ENCODE data around the gene LSM10. TPM values are rescaled to one million over a fixed set of nuclear protein-coding genes. Genes with fewer than 3 reads are reported as not detected.

LSM10 gene
- total and polyA plus RNA-seq, 9 of the 15 experiments (the other 6 are each of a cell fraction or from before 2014, with no cell fraction given), result 13.2 to 146 (median 68.9) TPM

- TF ChIP-seq ATF6 (CRISPR knock-in tag; IDR thresholded peaks at IDR 0.05), result no peak
- TF ChIP-seq ZNF41 (CRISPR knock-in tag; conservative IDR thresholded peaks at IDR 0.05), result no peak
- TF ChIP-seq ZNF3 (CRISPR knock-in tag; IDR thresholded peaks at IDR 0.05), result no peak
- no peak for TF ChIP-seq ZNF121 (CRISPR knock-in tag; conservative IDR thresholded peaks at IDR 0.05)
- TF ChIP-seq POU5F1 (IDR thresholded peaks at IDR 0.05; ENCODE audit: borderline replicate concordance, low read depth, low read length, partially characterized antibody), result peak; percentile 88
- no peak for TF ChIP-seq THRB (CRISPR knock-in tag; conservative IDR thresholded peaks at IDR 0.05)
- no peak for TF ChIP-seq MCM2 (IDR thresholded peaks at IDR 0.05; ENCODE audit: low read depth)
- TF ChIP-seq PTBP1 (IDR thresholded peaks at IDR 0.05; ENCODE audit: low read depth, low read length), result no peak
- no peak for TF ChIP-seq SAFB (IDR thresholded peaks at IDR 0.05; ENCODE audit: borderline replicate concordance, low read depth, low read length)
- no peak for TF ChIP-seq ARID2 (IDR thresholded peaks at IDR 0.05)
These were observed 12.1 kb downstream of the LSM10 start, which contains the start of gene STK40 (continued) for GRCh38 chr1:36385410-36386264.

All from K562 (cell line).